ENCODE results near the gene ARHGDIG. TPM values are rescaled to one million over a fixed set of nuclear protein-coding genes. Genes with fewer than 3 reads are reported as not detected.
"Not testable (repeated sequence)": the region's sequence is repeated elsewhere in the genome, so short reads cannot be mapped to it uniquely, and the experiment has no call there.

ARHGDIG gene
- total RNA-seq, 1 donor from 2014 or later, result 12.3 TPM

DNA sequence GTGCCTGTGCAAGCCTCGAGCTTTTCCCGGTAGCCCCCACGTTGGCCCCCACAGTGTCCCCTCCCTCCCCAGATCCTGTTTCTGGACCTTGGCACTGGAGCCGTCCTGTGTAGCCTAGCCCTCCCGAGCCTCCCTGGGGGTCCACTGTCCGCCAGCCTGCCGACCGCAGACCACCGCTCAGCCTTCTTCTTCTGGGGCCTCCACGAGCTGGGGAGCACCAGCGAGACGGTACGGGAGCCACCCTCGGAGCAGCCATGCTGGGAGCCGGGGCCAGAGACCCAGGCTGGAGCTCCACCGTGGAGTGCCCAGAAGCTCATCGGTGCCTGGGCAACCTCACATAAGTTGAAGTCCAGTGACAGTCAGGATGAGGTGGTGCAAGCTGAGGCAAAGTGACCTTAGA is 16.4 kb upstream of the ARHGDIG start:
- DNase-seq (ENCODE audit: low read depth, low spot score), result no peak

DNA sequence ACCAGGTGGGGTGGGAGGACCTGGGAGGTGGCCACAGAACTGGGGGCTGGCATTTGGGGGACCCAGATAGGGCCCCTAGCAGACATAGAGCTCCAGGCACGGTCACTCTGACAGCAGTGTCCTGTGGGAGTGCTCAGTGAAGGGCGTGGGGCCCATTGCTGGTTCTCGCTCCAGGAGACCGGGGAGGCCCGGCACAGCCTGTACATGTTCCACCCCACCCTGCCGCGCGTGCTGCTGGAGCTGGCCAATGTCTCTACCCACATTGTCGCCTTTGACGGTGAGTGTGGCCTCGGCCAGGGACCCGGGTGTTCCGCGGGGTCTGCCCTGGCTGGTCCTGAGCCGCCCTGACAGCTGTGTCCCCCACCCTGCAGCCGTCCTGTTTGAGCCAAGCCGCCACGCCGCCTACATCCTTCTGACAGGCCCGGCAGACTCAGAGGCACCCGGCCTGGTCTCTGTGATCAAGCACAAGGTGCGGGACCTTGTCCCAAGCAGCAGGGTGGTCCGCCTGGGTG is 15.9 kb upstream of the ARHGDIG start:
- DNase-seq (ENCODE audit: low read depth, low spot score), result no peak

DNA sequence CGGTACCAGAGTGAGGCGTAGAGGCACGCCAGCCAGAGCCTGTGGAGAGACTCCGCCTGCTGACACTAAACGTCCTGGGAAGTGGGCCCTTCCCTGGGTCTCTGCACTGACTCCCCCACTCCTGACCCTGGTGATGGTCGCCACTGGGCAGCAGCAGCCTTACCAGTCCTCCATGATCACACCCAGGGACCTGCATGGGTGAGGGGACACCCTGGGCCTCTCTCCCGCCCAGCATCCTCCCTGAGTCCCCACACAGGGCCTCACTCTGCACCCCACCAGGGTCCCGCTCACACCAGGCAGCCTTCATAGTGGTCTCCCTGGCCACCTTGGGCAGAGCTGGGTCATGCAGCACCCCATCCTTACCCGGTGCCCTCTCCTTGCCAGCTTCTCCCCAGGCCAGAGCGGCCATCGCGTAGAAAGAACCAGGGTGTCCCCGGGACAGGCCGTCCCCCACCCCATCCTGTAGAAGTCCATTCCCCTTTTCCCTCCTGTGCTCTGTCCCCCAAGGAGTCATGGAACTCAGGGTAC is 15.3 kb upstream of the ARHGDIG start:
- DNase-seq (ENCODE audit: low read depth, low spot score), result no peak

DNA sequence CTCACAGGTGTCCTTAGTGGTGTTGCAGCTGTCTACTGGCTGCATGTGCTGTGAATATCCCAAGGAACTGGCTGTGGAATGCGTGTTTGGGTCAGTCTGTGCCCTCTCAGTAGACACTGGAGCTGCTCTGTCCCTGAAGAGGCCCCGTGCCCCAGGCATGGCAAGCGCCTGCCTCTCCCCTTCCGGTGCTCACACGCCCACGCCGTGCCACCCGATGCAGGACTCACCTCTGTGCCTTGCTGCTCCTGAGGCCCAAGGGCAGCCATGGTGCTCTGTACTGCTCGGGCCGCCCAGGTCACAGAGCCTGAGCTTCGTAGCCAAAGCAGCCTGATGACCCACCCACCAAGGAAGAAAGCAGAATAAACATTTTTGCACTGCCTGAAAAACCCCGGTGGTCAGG is 14.7 kb upstream of the ARHGDIG start:
- DNase-seq (ENCODE audit: low read depth, low spot score), result no peak

DNA sequence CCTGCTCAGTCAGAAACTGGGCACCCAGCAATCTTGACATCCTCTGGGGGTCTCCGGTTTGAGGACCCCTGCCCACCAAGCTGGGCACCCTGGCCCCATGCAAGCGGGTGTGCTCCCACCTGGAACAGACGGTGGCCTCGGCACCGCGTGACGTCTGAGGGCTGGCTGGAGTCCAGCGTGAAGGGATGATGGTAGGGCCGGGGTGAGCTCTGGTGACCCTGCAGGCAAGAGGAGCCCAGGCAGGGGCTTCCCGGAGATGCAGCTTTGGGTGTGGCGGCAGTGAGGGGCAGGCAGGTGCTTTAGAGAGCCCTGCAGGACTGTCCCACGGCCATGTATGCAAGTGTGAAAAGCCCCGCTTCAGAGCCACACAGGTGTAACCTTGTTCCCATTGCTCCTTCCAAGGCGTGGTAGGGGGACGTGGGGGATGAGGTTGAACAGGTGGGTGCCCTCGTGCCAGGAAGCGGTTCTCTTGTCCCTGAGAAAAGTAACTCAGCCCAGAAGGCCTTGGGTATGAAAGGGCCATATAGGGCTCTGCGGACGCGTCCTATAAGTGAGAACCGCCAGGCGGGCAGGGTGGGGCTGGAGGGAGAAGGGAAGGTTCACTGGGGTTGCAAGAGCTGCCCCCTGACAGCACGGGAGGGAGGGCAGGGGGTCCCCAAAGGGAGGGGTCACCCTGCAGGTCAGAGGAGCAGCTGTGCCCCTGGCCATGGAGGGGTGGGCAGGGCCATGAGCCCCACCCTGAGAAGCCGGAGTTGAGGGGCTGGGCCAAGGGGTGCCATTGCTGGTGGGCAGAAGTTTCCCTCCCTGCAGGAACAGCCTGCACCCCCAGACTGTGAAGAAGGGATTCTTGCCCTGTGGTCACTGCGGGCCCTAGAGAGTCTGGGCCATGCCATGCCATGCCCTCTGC is 13.9 kb upstream of the ARHGDIG start:
- DNase-seq (ENCODE audit: low read depth, low spot score), result no peak

DNA sequence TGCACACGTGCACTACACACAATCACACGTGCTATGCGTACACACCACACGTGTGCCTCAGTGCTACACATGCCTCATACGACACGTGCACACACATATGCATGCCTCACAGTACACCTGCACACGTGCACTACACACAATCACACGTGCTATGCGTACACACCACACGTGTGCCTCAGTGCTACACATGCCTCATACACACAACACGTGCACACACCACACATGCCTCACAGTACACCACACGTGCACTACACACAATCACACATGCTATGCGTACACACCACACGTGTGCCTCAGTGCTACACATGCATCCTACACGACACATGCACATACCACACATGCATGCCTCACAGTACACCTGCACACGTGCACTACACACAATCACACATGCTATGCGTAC is 12.8 kb upstream of the ARHGDIG start:
- DNase-seq (ENCODE audit: low read depth, low spot score), result not testable (repeated sequence)

DNA sequence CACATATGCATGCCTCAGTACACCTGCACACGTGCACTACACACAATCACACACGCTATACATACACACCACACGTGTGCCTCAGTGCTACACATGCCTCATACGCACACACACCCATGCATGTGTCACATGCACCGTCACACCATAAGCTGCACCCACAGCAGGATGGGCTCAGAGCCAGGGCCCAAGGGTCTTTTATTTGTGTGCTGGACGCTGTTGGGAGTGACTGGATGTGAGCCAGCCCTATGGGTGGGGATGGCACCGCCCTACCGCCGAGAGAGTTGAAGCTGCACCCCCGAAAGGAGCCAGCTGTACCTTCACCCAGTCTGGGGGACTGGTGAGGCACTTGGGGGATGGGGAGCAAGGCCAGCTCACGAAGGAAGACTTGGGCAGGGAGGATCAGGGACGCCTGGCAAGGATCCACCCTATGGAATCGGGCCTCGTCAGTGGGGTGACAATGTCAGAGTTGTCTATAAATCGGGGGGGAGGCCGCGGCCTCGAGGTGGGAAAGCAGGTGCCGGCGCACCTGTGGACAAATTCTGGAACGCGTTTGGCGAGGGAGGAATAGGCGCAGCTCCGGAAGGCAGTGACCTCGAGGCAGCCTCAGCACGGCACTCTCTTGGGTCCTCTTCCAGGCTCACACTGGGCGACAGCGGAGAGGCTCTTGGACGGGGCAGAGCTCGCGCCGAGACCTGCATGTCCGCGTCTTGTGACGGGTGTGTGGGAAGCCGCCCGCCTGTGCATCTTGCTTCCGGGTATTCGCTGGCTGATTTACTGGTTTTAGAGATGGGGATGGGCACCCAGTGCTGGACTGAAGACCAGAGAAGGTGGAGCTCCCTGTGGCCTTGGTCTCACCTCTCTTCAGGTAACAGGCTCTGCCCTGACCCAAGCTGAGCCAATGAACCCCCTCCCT is 12.0 kb upstream of the ARHGDIG start:
- DNase-seq (ENCODE audit: low read depth, low spot score), result no peak

DNA sequence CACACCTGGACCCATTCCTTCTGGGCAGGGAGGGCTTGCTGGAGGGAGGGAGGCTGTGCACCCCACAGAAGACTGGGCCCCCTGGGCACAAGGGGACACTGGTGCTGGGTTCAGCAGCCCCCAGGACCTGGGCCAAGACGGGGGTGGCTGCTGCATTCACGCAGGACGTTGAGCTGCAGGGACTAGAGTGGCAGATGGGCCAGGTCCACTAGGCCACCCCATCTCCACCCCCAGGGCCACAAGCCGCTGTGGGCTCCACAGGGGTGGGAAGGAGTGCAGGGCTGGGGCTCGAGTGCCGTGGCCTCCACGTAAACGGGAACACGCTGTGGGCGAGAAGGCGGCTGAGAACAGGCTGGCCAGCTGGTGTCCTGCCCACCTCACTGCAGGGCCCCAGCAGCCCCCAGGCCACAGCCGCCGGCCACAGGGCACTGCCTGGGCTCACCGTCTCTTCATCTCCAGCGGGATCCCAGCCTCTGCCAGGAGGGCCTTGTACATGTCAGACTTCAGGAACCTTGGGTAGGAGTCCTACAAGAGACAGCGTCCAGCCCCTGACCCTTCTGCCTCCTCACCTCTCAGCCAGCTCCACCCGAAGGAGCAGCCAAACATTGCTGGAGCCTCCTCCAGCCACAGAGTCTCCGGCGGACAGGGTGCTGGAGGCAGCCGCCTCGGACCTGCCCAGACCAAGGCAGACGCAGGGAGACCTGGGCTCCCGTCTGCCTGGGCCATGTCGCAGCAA is 11.2 kb upstream of the ARHGDIG start:
- no peak for DNase-seq (ENCODE audit: low read depth, low spot score)

DNA sequence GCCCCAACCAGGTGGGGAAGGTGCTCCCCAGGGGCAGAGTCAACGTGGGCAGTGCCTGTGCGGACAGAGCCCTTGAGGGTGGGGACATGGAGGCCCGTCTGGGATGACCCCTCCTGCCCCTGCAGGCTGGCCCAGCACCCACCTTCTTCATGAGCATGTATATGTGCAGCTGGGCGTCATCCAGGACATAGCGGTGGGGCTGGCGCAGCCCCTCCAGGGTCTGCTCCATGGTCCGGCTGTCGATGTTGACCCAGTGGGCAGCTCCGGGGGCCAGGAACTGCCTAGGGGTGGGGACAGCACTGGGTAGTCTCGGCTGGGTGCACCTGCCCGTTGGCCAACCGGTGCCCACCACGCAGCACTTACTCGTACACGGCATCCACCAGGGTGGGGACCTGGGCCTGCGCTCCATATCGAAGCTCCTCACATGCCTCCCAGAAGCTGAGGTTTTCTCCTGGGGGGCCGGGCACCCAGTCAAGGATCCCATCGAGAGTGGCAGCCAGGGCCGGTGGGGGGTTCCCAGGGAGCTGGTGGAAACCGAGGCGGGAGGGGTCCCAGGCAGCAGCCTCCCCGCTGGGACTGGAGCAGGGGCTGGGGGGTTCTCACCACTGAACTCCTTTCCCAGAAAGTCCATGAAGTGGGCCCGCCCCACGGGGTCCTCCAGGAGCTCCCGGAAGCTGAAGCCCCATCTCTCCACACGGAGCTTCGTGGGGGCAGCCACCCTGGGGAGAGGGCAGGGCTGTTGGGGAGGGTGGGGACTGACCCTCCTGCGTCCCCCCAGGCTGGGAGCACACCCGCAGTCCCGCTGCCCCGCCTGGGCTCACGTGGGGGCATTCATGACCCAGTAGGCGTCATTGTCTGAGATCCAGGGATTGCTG is 9.8 kb upstream of the ARHGDIG start:
- DNase-seq (ENCODE audit: low read depth, low spot score), result no peak

DNA sequence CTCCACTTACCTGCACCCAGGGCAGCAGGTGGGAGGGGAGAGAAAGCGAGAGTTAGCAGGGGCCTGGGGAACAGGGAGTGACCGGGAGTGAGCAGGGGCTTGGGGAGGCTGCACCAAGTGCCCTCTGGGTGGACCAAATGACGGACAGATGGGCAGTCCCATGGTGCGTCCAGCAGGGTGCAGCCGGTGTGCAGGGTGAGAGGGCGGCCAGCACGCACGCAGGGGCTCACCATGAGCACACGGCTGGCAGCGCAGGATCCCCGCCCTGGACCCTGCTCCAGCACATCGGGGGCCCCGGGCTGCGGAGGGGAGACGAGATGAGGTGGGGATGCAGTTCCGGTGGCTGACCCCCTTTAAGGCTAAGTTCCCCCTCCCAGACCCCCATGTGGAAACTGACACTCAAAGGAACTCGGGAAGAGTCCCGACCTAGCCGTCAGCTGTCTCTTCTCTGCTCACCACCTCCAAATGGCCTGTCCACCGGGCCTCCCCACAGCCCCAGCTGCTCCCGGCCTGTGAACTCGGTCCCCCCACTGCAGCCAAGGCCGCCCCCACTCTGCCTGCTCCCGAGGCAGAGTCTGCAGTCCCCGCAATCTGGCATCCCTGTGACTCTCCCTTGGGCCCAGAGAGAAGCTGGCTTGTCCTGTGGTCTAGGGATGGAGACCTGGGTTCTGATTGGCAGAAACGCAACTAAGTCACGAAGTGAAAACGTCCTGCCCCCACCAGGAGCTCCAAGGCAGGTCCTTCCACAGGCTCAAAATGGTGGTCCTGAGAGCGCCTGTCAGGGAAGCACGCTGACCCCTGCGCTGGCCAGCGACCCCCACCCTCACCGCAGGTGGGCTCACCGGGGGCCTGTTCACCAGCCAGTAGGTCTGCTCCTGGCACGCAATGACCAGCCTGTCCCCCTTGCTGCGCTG is 7.5 kb upstream of the ARHGDIG start:
- DNase-seq (ENCODE audit: low read depth, low spot score), result no peak

DNA sequence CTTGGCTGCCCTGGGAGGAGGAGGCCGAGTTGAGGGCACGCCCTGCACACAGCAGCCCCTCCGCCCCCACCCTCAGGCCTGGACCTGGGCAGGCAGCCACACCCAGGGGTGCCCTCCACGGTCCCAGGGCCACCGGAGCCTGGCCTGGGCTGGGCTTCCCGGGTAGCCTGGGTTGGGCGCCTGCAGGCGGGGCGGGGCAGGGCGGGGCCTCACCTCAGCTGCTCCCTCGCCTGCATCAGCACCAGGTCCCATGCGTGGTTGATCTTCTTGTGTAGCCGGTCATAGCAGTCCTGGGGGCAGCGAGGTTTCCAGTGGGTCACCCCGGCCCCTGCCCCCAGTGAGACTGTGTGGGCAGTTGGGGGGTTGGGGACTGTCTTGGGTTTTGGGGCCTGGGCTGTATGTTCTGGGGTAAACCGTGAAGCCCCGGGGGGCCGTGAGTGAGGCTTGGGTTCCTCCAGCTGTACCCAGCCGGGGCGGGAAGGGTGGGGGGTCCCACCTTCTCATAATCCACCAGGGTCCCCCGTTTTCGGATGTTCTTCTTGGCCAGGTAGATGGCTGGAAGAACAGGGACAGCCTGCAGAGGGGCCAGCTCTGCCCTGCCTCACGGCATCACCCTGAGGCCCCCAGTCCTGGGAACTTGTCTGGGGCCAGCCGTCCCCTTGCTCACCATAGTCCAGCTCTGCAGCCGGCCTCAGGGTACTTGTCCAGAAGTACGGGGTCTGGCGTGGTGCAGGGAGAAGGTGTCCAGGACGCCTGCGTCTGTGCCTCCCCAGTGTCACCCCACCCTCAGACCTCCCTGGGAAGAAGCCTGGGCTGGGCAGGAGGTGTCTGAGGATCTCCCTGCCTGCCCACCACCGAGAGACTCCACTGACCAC is 6.6 kb upstream of the ARHGDIG start:
- DNase-seq (ENCODE audit: low read depth, low spot score), result no peak

DNA sequence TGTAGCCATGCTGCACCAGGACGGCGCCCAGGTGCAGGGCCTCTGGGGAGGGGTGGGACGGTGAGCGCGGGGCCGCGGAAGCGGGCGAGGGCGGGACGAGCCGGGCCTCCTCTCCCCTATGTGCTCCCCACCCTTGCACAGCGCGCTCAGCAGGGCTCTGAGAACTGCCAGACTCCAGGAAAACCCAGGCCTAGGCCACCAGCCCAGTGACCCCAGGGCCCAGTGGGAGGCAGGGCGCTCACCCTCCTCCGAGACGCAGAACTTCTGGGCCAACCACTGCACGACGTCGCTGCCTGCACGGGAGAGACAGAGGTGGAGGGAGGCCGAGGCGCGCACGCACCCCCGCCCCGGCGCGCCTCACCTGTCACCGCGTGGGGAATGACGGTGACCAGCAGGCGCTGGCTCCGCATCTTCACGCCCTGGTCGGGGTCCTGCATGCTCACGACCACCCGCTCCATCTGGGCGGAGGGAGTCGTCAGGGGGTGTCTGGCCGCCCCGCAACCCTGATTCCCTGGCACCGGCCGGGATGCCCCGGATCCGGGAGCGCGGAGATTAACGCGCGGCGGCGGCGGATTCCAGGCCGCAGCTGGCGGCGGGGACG is 5.2 kb upstream of the ARHGDIG start:
- DNase-seq (ENCODE audit: low read depth, low spot score), result no peak

DNA sequence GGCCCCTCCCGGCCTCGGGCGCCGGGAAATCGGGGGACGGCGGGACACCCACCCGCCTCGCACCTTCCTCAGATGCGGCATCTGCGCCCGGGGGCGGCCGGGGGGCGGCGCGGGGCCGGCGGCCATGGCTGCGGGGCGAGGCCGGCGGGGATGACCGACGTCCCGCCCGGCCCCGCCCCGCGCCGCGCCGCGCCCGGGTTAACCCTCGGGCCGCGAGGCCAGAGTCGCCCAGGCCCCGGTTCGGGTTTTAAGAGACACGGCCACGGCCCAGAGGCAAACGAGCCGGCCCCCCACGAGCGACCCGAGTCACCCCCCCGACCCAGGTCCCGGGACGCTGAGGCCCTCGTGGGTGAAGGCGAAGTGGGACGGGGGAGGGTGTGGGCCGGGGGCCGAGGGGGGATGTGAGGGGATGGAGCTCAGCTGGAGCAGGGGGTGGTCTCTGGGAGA is 4.6 kb upstream of the ARHGDIG start, which contains the start of gene RGS11:
Gene RGS11, minus strand, starts transcription at position 159 of the 447 bp plus-strand sequence. Its CDS starts 33 bp downstream, at position 126.
- no peak for DNase-seq (ENCODE audit: low read depth, low spot score)

DNA sequence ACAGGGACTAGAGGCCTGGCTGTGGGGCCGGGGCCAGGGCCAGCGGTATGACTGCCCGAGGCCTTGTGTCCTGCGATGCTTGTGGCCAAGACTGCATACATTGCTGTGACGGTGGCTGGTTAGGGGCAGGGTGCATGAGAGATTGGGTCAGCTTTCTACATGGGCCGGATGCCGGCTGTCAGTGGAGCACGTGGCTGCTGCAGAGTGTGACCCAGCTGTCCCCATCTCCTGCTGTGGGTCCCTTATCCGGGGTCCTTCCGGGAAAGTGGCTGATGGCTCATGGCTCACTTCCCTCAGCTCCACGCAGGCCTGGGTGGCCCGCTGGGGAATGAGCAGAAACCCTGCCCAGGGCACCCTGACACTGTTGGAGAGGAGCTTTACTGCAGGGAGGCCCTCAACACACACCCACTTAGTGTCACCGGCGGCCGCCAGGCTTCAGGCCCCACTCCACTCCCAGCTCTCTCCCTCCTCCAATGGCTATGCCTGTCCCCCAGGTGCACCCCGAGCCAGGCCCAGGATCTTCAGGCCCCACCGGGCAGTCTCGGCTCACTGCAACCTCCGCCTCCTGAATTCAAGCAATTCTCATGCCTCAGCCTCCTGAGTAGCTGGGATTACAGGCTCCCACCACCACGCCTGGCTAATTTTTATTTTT is 3.8 kb upstream of the ARHGDIG start:
- DNase-seq (ENCODE audit: low read depth, low spot score), result no peak

DNA sequence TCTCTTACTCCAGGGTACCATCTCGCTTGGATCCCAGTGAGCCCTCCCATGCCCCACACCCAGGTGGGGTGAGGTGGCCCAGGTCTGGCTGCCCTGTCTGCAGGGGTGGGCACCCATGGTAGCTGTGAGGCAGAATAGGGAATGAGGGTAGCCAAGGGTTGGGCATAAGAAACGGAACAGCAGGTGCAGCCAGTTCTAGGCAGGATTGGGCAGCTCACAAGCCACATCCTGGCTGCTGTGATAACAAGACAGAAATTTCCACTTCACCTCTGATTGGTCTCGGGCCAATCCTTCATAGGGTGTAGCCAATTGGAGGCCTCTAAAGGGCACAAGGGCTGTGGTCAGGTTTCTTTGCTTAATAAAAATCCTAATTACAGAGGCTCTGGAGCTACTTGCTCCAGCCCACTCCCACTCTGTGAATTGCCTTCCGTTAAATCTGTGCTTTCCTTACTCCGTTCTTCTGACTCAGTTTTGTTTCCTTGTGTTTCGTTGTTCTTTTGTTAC is 1.5 kb upstream of the ARHGDIG start:
- DNase-seq (ENCODE audit: low read depth, low spot score), result no peak

DNA sequence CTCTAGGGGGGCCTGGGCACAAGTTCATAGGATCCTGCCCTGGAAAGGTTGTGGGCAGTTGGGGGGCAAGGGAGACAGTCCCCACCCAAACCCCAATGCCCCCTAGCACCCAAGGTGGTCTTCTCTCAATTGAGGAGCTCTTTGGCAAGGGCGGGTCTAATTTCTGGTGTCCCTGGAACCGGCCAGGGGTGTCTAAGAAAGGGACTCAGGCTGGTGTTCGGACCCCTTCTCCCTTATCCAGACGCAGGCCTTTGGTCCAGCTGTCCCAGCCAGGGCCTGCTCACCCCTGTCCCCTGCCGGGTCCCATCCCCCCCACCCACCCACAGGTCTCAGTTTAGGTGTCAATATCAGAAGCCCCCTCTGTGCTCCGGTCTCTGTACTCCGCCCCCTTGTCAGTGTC is 860 bp upstream of the ARHGDIG start:
- no peak for DNase-seq (ENCODE audit: low read depth, low spot score)

DNA sequence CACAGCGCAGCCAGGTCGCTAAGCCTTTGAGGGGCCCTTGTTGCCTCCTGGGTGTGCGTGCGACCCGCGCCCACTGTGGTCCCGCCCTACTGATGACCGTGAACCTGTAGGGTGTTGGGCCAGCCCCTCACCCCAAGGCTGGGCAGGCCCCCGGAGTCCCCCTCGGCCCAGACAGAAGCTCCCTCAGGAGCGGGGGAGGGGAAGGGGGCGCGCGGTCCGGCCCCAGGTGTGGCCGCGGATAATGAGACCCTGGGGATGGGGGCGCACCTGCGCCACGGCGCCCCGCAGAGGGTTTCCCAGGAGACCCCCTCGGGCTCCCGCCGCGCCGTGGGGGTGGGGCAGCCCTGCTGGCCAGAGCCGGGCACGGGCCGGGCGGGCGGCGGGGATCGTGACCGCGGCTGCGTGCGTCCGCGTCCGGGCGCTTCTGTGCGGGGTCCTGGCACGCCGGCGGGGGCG is 358 bp upstream of the ARHGDIG start:
- no peak for DNase-seq (ENCODE audit: low read depth, low spot score)

All from pulmonary artery endothelial cell (primary cell).